Left cardiac atrium (tissue), 4 donors: ENCODE measurements around the gene PYHIN1. TPM values are rescaled to one million over a fixed set of nuclear protein-coding genes. Genes with fewer than 3 reads are reported as not detected.
"Not testable (repeated sequence)": the region's sequence is repeated elsewhere in the genome, so short reads cannot be mapped to it uniquely, and the experiment has no call there.

Source experiments
- ATAC-seq, 2 donors: fragments of 200-7000 bp; cut with Tn5 transposase; one replicate each; pipeline ENCODE4 v1.9.1; 2020; ENCODE audit warnings: mild to moderate bottlenecking in 2 of 2, moderate library complexity in 2 of 2
- DNase-seq: peaks from one replicate; pipeline ENCODE4 v3.0.0-alpha.2; 2020
- intact Hi-C, 2 donors: fragments of 100-400 bp; cut with DNase I; formaldehyde crosslinking; loops; one replicate each; pipeline versions ENCODE4 v1.14.1 to v1.15.1; 2022 to 2023
- total RNA-seq, 2 donors: library from RNA; stranded (reverse); fragmentation: NEBNext Ultra II Directional; extraction: Animal tissue kit (Norgen Biotek cat#: 25700); gene quantifications; one replicate each; pipeline ENCODE4 v1.2.1, GENCODE V29; 2021
- donor health status: DM: no; HTN: yes; CAD: no.
- donor health status: DM: no; HTN: yes; CAD: no; lungs with severe emphysema.
- donor health status: DM: yes; HTN: yes; CAD: no.
- donor health status: Dilated cardiomyopathy.

PYHIN1 gene
- total RNA-seq, 2 donors from 2014 or later, result 0.55 to 0.59 TPM

- DNase-seq (no peak), ATAC-seq (no peak)
- intact Hi-C loops, result no loop called here
These were observed 44.9 kb downstream of the PYHIN1 start for GRCh38 chr1:158976219-158976618.

- intact Hi-C loops, result no loop called here
- DNase-seq, result no peak
- ATAC-seq, result no peak
These were observed 47.4 kb downstream of the PYHIN1 start for GRCh38 chr1:158978730-158979129.

GRCh38 chr1:158979229-158979628 is 47.9 kb downstream of the PYHIN1 start:
- intact Hi-C loops, result no loop called here
- no peak for DNase-seq
- no peak for ATAC-seq

- intact Hi-C loops, result no loop called here
- ATAC-seq, result no peak
- no peak for DNase-seq
These were observed 51.9 kb downstream of the PYHIN1 start for GRCh38 chr1:158983235-158983634.

GRCh38 chr1:158984386-158984785 is 53.0 kb downstream of the PYHIN1 start:
- ATAC-seq (no peak), DNase-seq (no peak)
- intact Hi-C loops, result no loop called here

DNA sequence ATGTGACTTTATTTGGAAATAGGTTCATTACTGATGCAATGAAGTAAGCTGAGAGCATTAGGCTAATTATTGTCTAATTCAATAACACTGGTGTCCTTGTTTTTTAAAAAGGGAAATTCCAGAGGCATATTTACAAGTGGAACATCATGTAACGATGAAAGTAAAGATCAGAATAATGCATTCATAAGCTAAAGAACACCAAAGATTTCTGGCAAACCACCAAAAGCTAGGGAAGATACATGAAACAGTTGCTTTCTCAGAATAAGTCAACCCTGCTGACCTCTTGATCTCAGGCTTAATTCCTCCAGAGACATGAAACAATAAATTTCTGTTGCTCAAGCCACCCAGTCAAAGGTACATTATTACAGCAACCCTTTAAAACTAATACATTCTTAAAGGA is 58.1 kb downstream of the PYHIN1 start:
- intact Hi-C loops, result no loop called here
- ATAC-seq (no peak), DNase-seq (no peak)

GRCh38 chr1:158992787-158993312 is 61.5 kb downstream of the PYHIN1 start:
- ATAC-seq (no peak), DNase-seq (no peak)
- intact Hi-C loops, result loop anchor here in 1 of 2 donors (10.0 kb wide), 1 partner anchor 1028 kb away; no protein-coding TSS in a partner anchor

DNA sequence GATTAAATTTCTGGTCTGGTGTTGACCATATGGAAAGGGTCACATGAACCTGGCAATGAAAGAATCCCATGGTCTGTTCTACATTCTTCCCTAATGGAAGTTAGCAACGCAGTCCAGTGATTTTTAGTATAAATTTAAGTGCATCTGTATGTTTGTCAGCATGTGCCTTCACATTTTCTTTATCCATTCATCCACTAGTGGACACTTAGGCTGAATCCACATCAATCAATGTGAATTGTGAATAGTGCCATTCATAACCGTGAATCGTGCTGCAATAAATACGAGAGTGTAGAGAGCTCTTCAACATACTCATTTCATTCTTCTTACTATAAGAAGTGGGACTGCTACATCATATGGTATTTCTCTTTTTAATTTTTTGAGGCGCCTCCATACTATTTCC is 65.6 kb downstream of the PYHIN1 start:
- ATAC-seq, result no peak
- intact Hi-C loops, result loop anchor here in 1 of 2 donors (5.0 to 10.0 kb wide), 2 partner anchors 795 to 1032 kb away; no protein-coding TSS in a partner anchor

DNA sequence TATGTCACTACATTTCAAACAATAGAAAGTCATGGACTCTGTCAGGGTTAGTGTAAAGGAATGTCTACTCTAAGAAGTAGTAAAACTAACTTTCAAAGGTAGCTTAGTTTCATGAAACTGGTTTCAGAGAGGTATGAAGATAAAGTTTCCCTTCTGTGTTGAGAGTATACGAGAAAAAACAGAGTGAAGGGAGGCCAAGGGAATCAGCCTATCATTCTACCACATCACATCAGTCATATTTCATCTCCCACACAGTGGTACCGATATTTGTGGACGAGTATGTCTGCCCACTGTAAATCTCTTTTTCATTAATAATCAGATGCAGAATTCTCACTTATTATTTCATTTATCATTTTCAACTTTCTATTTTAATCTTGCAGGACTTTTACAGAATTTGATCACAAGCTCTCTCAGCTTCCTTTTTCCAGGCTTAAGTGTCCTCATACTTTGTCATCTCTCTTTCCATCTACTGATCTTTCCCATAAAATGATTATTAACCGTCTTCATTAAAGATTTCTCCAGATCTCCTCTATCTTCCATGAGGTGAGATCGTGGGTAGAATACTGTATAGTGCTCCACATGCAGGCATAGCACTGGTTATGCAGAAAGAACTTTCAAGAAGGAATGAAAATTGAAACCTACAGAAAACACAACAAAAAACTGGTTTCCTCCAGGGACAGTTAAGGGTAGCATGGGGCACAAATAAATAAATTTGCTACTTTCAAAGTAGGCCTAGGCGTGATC is 66.9 kb downstream of the PYHIN1 start:
- intact Hi-C loops, result loop anchor here in 1 of 2 donors (5.0 to 10.0 kb wide), 2 partner anchors 796 to 1033 kb away; no protein-coding TSS in a partner anchor
- ATAC-seq (peak in 1 of 2 donors; percentile 2), DNase-seq (no peak)

More for the DNA sequence above, 65.6 kb downstream of the PYHIN1 start:
- DNase-seq, result no peak

GRCh38 chr1:158998781-158999161 is 67.4 kb downstream of the PYHIN1 start:
- ATAC-seq (peak; percentile 51 to 66), DNase-seq (peak; percentile 66)
- intact Hi-C loops, result loop anchor here in 1 of 2 donors (5.0 to 10.0 kb wide), 2 partner anchors 796 to 1034 kb away; no protein-coding TSS in a partner anchor

DNA sequence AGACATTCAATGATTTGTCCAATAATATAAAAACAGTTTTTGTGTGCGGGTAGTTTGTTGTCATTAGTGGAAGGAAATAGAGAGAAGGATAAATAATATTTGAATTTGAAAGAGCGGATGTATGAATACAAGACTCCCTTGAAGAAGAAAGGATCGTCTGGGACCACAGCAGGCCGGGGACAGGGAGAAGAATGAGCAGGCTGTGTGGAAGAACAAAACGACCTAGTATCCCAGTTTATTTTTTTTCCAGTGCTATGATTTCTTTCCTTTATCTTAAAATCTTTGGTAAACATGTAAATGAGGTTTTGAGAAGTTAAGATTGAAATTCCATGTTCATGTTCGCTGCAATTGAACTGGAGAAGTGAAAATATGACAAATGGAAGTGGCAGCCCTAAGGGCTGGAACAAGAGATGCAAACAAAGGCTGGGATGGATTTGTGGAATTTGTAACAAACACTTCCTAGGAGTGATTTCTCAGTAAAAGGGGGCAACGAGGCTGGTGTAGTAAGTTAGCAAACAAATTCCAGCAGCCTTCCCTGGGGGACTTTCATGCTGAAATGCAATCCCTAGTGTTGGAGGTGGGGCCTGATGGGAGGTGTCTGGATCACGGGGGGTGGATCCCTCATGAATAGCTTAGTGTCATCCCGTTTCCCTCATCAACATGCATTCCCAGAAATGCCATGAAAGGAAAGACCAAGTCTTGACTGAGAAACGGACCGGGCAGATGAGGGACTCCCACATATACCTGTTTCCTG is 68.1 kb downstream of the PYHIN1 start:
- DNase-seq (peak; percentile 89), ATAC-seq (peak; percentile 91 to 96)
- intact Hi-C loops, result loop anchor here in 1 of 2 donors (5.0 to 10.0 kb wide), 2 partner anchors 797 to 1035 kb away; no protein-coding TSS in a partner anchor

DNA sequence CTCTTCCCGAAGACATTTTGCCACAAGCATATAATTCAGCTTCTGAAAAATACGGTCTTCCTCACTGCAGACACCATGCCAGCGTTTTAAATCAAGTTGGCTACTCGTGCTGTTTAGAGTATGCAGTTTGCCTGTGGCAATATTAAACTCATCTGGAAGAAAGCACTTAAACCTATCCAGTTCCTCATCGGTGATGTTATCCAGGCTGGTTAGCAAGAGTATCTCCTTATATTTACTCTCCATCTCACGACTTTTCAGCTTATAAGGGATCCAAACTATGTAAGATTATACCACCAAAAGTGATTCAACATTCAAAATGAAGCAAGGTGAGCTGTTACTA is 68.7 kb downstream of the PYHIN1 start:
- no peak for DNase-seq
- ATAC-seq, result no peak
- intact Hi-C loops, result no loop called here

- peak; percentile 83 to 93 for ATAC-seq
- peak; percentile 91 for DNase-seq
- intact Hi-C loops, result no loop called here
These were observed 69.3 kb downstream of the PYHIN1 start for GRCh38 chr1:159000625-159001024.

DNA sequence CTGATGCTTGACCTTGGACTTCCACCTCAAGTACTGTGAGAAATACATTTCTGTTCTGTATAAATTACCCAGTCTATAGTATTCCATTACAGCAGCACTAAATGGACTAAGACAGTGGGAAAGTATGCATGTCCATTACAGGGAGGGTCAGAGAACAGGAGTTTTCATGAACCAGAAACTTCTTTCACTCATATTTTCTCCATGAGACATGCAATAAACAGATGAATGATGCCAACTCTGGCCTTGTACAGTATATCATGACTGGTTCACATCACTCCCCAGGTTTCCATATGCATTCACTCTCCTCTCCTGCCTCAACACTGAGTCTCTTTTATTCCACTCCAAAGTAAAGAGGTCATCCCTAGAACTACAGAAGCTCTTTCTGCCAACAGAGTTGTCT is 73.8 kb downstream of the PYHIN1 start:
- intact Hi-C loops, result no loop called here
- DNase-seq (no peak), ATAC-seq (no peak)

- peak; percentile 4 to 27 for ATAC-seq
- peak; percentile 50 for DNase-seq
- intact Hi-C loops, result no loop called here
These were observed 74.3 kb downstream of the PYHIN1 start for GRCh38 chr1:159005676-159006075.

- ATAC-seq, DNase-seq, intact Hi-C loops: not testable (repeated sequence)
These were observed 75.0 kb downstream of the PYHIN1 start for GRCh38 chr1:159006210-159006807.

DNA sequence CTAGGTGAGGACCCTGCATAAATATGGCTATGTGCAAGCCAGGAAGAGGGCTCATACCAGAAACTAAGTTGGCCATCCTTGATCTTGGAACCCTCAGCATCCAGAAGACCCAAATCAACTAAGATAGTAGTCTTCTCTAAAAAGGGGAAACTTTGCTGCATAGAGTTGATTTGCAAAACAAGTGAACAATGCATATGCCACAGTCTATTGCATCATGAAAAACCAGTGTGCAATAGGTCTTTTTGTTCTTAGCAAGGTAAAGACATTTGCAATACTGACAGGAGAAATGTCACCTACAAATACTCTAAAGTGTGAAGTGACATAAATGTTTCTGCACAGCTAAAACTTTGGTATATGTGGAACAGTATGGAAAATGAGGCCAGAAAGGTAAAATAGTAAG is 76.4 kb downstream of the PYHIN1 start:
- DNase-seq (no peak), ATAC-seq (no peak)
- intact Hi-C loops, result no loop called here

GRCh38 chr1:159008744-159009188 is 77.4 kb downstream of the PYHIN1 start:
- DNase-seq, result no peak
- intact Hi-C loops, result no loop called here
- peak; percentile 12 to 39 for ATAC-seq

DNA sequence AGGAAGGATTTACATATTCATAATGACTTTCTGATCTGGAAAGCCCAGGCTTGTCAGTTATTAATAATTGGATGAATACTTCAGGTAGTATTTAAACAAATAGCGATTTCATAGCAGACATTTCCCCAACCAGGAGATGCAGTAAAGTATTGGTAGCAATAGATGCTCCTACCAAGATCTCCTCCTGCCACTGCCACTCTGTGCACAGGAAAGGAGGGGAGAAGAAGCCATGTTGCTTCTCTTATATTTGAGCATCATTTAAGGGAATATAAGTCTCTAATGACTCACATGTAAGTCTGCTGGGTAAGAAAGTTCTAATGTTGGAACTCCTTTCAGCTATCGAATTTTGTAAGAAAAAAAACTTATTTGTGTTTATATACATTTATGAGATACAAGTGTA is 77.9 kb downstream of the PYHIN1 start:
- ATAC-seq (peak in 1 of 2 donors; percentile 9), DNase-seq (no peak)
- intact Hi-C loops, result no loop called here
